Measurements from ENCODE around the gene RIMBP2. TPM values are rescaled to one million over a fixed set of nuclear protein-coding genes. Genes with fewer than 3 reads are reported as not detected.

RIMBP2 gene
- total RNA-seq, 1 experiment from 2014 or later: not detected

DNA sequence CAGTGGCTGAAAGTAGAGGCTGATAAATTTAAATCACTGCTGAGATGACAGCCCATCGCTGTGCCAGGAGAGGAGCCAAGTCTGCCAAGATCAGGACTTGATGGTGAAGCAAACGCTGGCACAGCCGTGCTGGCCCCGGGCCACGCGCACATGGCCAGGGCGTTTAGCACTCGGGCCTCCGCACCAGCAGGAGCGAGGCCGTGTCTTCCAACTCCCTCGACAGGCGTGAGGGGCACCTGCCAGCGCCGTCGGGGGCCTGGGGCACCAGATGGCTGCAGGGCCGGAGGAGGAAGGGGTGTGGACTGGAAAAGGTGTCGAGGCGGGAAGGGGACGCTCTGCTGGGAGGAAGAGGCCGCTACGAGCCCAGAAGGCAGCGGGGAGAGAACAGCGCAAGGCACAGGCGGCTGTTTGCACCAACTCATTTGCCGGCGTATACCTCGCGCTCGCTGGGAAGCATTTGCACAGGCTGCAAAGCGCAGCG is 29.5 kb downstream of the RIMBP2 start:
- CTCF ChIA-PET: no interaction called here
- H3K4me1 Mint-ChIP-seq (ENCODE audit: insufficient read depth, unreplicated experiment): no peaks in the 10 kb centered on the region
- POLR2A ChIA-PET: no interaction called here
- peaks cover 76% of the 10 kb centered on the region for H3K27me3 Mint-ChIP-seq (ENCODE audit: insufficient read depth, unreplicated experiment)
- no peaks in the 10 kb centered on the region for H3K9me3 Mint-ChIP-seq (ENCODE audit: unreplicated experiment)
- H3K27ac Mint-ChIP-seq (ENCODE audit: low read depth, unreplicated experiment): no peak overlapping the region
- BruUV-seq (replicated peaks): no TSS peak
- intact Hi-C loops (cut with micrococcal nuclease): no loop called here
- no peaks in the 10 kb centered on the region for H3K36me3 Mint-ChIP-seq (ENCODE audit: insufficient read depth, unreplicated experiment)
- TF ChIP-seq, protein P1, sequence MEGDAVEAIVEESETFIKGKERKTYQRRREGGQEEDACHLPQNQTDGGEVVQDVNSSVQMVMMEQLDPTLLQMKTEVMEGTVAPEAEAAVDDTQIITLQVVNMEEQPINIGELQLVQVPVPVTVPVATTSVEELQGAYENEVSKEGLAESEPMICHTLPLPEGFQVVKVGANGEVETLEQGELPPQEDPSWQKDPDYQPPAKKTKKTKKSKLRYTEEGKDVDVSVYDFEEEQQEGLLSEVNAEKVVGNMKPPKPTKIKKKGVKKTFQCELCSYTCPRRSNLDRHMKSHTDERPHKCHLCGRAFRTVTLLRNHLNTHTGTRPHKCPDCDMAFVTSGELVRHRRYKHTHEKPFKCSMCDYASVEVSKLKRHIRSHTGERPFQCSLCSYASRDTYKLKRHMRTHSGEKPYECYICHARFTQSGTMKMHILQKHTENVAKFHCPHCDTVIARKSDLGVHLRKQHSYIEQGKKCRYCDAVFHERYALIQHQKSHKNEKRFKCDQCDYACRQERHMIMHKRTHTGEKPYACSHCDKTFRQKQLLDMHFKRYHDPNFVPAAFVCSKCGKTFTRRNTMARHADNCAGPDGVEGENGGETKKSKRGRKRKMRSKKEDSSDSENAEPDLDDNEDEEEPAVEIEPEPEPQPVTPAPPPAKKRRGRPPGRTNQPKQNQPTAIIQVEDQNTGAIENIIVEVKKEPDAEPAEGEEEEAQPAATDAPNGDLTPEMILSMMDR (IDR thresholded peaks at IDR 0.05; ENCODE audit: unreplicated experiment): no peak
- DNase-seq (ENCODE audit: unreplicated experiment): no peak
- H3K4me3 Mint-ChIP-seq (ENCODE audit: unreplicated experiment): no peak overlapping the region

DNA sequence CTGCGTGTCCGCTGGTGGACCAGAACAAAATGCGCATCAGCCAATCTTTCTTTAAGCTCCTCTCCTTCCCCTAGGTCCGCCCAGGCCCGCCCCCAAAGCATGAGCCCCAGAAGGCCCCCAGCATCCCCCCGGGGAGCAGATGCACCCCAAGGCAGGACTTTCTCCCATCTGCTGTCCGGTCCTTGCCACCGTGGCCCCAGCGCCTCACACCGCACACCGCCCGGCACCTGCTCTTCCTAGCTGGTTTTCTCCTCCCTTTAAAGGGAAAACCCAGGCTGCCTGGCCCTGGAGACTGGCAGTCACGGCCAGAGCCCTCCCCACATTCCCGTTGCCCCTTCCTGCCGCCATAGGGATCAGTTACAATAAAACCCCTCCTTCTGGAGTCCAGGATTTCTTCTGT is 30.2 kb downstream of the RIMBP2 start:
- intact Hi-C loops (cut with micrococcal nuclease): no loop called here
- no TSS peak for BruUV-seq (replicated peaks)
- Mint-ChIP-seq H3K4me3 (ENCODE audit: unreplicated experiment) (no peak overlapping the region), H3K4me1 (ENCODE audit: insufficient read depth, unreplicated experiment) (no peaks in the 10 kb centered on the region), H3K27ac (ENCODE audit: low read depth, unreplicated experiment) (no peak overlapping the region), H3K9me3 (ENCODE audit: unreplicated experiment) (no peaks in the 10 kb centered on the region), H3K27me3 (ENCODE audit: insufficient read depth, unreplicated experiment) (peaks cover 72% of the 10 kb centered on the region), H3K36me3 (ENCODE audit: insufficient read depth, unreplicated experiment) (no peaks in the 10 kb centered on the region)
- CTCF ChIA-PET: no interaction called here
- no peak for DNase-seq (ENCODE audit: unreplicated experiment)
- POLR2A ChIA-PET: no interaction called here
- TF ChIP-seq, protein P1 (IDR thresholded peaks at IDR 0.05; ENCODE audit: unreplicated experiment): no peak

DNA sequence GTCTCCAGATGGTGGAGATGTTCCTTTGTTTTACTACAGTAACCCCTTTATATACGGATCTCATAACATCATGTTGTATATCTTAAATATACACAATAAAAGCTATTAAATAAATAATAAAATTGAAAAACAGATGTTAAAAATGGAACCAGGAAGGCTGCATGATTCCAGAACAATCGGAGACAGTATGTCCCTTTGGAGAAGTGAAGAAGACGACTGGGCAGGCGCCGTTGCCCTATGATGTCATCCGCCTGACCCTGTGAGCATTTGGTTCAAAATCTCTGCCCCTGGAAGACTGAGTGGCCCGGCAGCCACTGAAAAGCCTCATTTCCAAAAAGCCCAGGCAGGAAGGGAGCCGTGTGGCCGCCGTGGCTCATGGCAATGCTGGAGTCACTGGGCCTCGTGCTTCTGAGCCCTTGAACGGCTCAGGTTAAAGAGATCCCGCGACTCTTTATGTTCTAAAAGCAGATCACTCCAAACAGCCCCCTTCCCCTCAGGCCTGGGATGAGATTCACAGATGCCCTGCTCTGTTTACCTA is 30.8 kb downstream of the RIMBP2 start:
- Mint-ChIP-seq H3K36me3 (ENCODE audit: insufficient read depth, unreplicated experiment) (no peaks in the 10 kb centered on the region), H3K27ac (ENCODE audit: low read depth, unreplicated experiment) (no peak overlapping the region), H3K27me3 (ENCODE audit: insufficient read depth, unreplicated experiment) (peaks cover 72% of the 10 kb centered on the region), H3K4me3 (ENCODE audit: unreplicated experiment) (no peak overlapping the region), H3K4me1 (ENCODE audit: insufficient read depth, unreplicated experiment) (no peaks in the 10 kb centered on the region), H3K9me3 (ENCODE audit: unreplicated experiment) (no peaks in the 10 kb centered on the region)
- no TSS peak for BruUV-seq (replicated peaks)
- ChIA-PET CTCF (interaction anchor here (0.7 kb wide), 1 partner anchor 183 kb away, joined by 4 read pairs; no protein-coding TSS in a partner anchor), POLR2A (no interaction called here)
- no peak for DNase-seq (ENCODE audit: unreplicated experiment)
- TF ChIP-seq, protein P1 (IDR thresholded peaks at IDR 0.05; ENCODE audit: unreplicated experiment): no peak
- intact Hi-C loops (cut with micrococcal nuclease): no loop called here

DNA sequence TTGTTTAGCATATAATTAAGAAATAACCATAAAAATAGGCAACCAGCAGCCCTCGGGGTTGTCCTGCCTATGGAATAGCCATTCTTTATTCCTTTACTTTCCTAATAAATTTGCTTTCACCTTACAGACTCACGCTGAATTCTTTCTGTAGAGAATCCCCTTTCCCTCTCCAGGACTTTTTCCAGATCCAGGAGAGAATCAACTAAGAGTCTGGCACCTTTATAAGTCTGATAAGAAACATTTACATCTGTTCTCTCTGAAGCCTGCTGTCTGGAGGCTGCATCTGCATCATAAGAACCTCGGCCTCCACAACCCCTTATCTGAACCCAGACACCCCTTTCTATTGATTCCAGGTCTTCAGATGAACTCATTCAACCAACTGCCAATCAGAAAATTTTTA is 32.3 kb downstream of the RIMBP2 start:
- intact Hi-C loops (cut with micrococcal nuclease): no loop called here
- Mint-ChIP-seq H3K27me3 (ENCODE audit: insufficient read depth, unreplicated experiment) (peaks cover 72% of the 10 kb centered on the region), H3K36me3 (ENCODE audit: insufficient read depth, unreplicated experiment) (no peaks in the 10 kb centered on the region), H3K4me1 (ENCODE audit: insufficient read depth, unreplicated experiment) (no peaks in the 10 kb centered on the region), H3K4me3 (ENCODE audit: unreplicated experiment) (no peak overlapping the region), H3K9me3 (ENCODE audit: unreplicated experiment) (no peaks in the 10 kb centered on the region), H3K27ac (ENCODE audit: low read depth, unreplicated experiment) (no peak overlapping the region)
- TF ChIP-seq, protein P1 (IDR thresholded peaks at IDR 0.05; ENCODE audit: unreplicated experiment): no peak
- no TSS peak for BruUV-seq (replicated peaks)
- ChIA-PET POLR2A (no interaction called here), CTCF (no interaction called here)
- no peak for DNase-seq (ENCODE audit: unreplicated experiment)

All from MCF 10A (cell line).